Nephron (organoid): Measurements from ENCODE around the gene TMEM59.
"Not testable (repeated sequence)": the region's sequence is repeated elsewhere in the genome, so short reads cannot be mapped to it uniquely, and the experiment has no call there.

ENCODE experiments used
- H3K27ac Mint-ChIP-seq, 3 experiments: 2 replicates each; pipeline ENCODE4 v1.8.0; 2020; ENCODE audit warnings: mixed read lengths in 3 of 3, mild to moderate bottlenecking in 2 of 3, moderate library complexity in 1 of 3
- H3K27me3 Mint-ChIP-seq: 2 replicates; pipeline ENCODE4 v1.8.0; 2021; ENCODE audit warnings: low read depth, mild to moderate bottlenecking, moderate library complexity, mixed read lengths
- H3K36me3 Mint-ChIP-seq: 2 replicates; pipeline ENCODE4 v1.8.0; 2020; ENCODE audit warnings: low read depth, mixed read lengths
- H3K4me1 Mint-ChIP-seq: 2 replicates; pipeline ENCODE4 v1.8.0; 2020; ENCODE audit warnings: mixed read lengths
- H3K4me3 Mint-ChIP-seq, 3 experiments: 2 replicates each; pipeline ENCODE4 v1.8.0; 2020; ENCODE audit warnings: mild to moderate bottlenecking in 3 of 3, mixed read lengths in 3 of 3, moderate library complexity in 2 of 3
- H3K9me3 Mint-ChIP-seq: 2 replicates; pipeline ENCODE4 v1.8.0; 2020; ENCODE audit warnings: mixed read lengths
- CTCF ChIP-seq, 3 experiments: fragments of 200-600 bp; sonication (generic); IDR thresholded peaks; one replicate each; pipeline ENCODE4 v1.5.0; 2021; ENCODE audit warnings: antibody characterized with exemption in 3 of 3; ENCODE audit not compliant: unreplicated experiment in 3 of 3

TMEM59 gene

GRCh38 chr1:53999920-54000319 lies 53.1 kb downstream of the TMEM59 start:
- no peak overlapping the region for H3K4me3 Mint-ChIP-seq
- peaks cover 4% of the 10 kb centered on the region for H3K27me3 Mint-ChIP-seq
- TF ChIP-seq CTCF (IDR thresholded peaks at IDR 0.05; ENCODE audit: unreplicated experiment in 3 of 3) = no peak
- H3K9me3 Mint-ChIP-seq = peaks cover 3% of the 10 kb centered on the region
- H3K4me1 Mint-ChIP-seq = no peaks in the 10 kb centered on the region
- H3K36me3 Mint-ChIP-seq = no peaks in the 10 kb centered on the region
- H3K27ac Mint-ChIP-seq = no peak overlapping the region

DNA sequence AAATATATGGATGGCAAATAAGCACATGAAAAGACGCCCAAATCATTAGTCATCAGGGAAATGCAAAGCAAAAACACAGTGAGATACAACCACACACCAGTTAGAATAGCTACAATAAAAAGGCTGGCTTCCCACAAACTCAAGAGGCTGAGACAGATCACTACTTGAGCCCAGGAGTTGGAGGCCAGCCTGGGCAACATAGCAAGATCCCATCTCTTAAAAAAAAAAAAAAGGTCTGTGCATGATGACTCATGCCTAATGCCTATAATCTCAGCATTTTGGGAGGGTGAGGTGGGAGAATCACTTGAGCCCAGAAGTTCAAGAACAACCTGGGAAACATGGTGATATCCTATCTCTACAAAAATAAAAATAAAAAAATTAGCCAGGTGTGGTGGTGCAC lies 54.8 kb downstream of the TMEM59 start:
- Mint-ChIP-seq H3K4me1 (no peaks in the 10 kb centered on the region), H3K4me3 (no peak overlapping the region), H3K27ac (no peak overlapping the region), H3K27me3 (peaks cover 4% of the 10 kb centered on the region), H3K36me3 (no peaks in the 10 kb centered on the region), H3K9me3 (peaks cover 3% of the 10 kb centered on the region)
- no peak for TF ChIP-seq CTCF (IDR thresholded peaks at IDR 0.05; ENCODE audit: unreplicated experiment in 3 of 3)

- H3K4me3 Mint-ChIP-seq = no peak overlapping the region
Measured at GRCh38 chr1:53995683-53996082, 57.3 kb downstream of the TMEM59 start.

GRCh38 chr1:53994516-53994915 lies 58.5 kb downstream of the TMEM59 start:
- not testable (repeated sequence) for H3K4me1 Mint-ChIP-seq, H3K27ac Mint-ChIP-seq, H3K36me3 Mint-ChIP-seq, H3K27me3 Mint-ChIP-seq, H3K4me3 Mint-ChIP-seq, H3K9me3 Mint-ChIP-seq

More at GRCh38 chr1:53995683-53996082, 57.3 kb downstream of the TMEM59 start:
- Mint-ChIP-seq H3K27me3 (no peaks in the 10 kb centered on the region), H3K9me3 (no peaks in the 10 kb centered on the region), H3K4me1 (no peaks in the 10 kb centered on the region), H3K27ac (no peak overlapping the region), H3K36me3 (no peaks in the 10 kb centered on the region)
- no peak for TF ChIP-seq CTCF (IDR thresholded peaks at IDR 0.05; ENCODE audit: unreplicated experiment in 3 of 3)

DNA sequence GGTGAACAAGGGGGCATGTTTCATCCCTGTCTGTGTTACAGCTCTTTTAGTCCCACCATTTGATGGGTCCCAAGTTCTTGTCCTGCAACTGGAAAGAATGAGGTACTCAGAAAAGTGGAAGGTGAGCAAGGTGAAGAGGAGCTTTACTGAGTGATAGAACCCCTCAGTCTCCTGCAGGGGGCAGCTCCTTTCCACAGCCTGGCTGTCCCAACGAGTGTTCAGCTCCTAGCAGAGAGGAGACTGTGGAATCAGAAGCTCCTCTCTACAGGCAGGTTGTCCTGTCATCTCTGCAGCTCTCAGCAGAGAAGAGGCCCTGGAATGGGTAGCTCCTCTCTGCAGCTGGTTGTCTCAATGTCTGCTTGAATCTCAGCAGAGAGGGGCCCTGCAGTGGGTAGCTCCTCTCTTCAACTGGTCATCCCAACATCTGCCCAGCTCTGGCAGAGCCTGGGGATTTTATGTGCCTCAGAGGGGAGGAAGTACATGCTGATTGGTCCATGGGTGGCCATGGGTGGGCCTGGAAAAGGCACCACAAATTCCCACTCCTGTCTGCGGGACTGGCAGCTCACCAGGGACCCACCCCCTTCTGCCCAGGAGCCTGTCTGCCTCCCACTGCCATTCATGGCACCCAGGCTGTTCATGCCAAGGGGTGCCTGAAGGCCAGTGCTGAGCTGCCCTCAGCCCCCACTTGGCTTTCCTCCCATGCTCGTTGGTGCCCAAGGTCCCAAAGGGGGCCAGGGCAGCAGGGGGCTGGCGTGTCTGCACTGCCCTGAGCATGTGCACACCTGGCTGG lies 60.7 kb downstream of the TMEM59 start:
- Mint-ChIP-seq H3K36me3 (no peaks in the 10 kb centered on the region), H3K27ac (no peak overlapping the region), H3K4me3 (no peak overlapping the region), H3K27me3 (peaks cover 6% of the 10 kb centered on the region), H3K4me1 (no peaks in the 10 kb centered on the region), H3K9me3 (no peaks in the 10 kb centered on the region)
- TF ChIP-seq CTCF (IDR thresholded peaks at IDR 0.05; ENCODE audit: unreplicated experiment in 3 of 3) = peak in 2 of 3 experiments; percentile 12 to 22

GRCh38 chr1:53987880-53988279 lies 65.1 kb downstream of the TMEM59 start:
- Mint-ChIP-seq H3K27me3 (peaks cover 6% of the 10 kb centered on the region), H3K36me3 (no peaks in the 10 kb centered on the region), H3K4me3 (no peak overlapping the region), H3K4me1 (peaks cover 3% of the 10 kb centered on the region), H3K27ac (no peak overlapping the region), H3K9me3 (no peaks in the 10 kb centered on the region)
- TF ChIP-seq CTCF (IDR thresholded peaks at IDR 0.05; ENCODE audit: unreplicated experiment in 3 of 3) = no peak
